HCT116 (cell line): ENCODE measurements around the gene CAMKK1. TPM values are rescaled to one million over a fixed set of nuclear protein-coding genes. Genes with fewer than 3 reads are reported as not detected.

Experiments
- ATAC-seq: fragments of 200-7000 bp; cut with Tn5 transposase; 2 replicates; pipeline ENCODE4 v1.9.1; 2020; ENCODE audit warnings: mild to moderate bottlenecking, moderate library complexity
- BruUV-seq: library from RNA; stranded (reverse); fragments of 400-500 nt; replicated peaks from 2 replicates; lab custom pipeline; 2021; lab: Mats Ljungman, UMichigan
- CTCF ChIA-PET: fragments of 300-600 bp; sonication (Branson Sonifier 250); formaldehyde crosslinking; loops from one replicate; lab custom pipeline; 2021; ENCODE audit warnings: antibody characterized with exemption; lab: Charles Lee
- POLR2A ChIA-PET: fragments of 300-600, 350-600 bp; sonication (Branson Sonifier 250); formaldehyde crosslinking; loops from one replicate; lab custom pipeline; 2021; ENCODE audit warnings: antibody characterized with exemption; lab: Charles Lee
- RAD21 ChIA-PET, 2 experiments: fragments of 300-600 bp; sonication (Branson Sonifier 250); formaldehyde crosslinking; loops; one replicate each; lab custom pipeline; 2023; ENCODE audit warnings: low total read pairs in 2 of 2; ENCODE audit not compliant: uncharacterized antibody in 2 of 2, unreplicated experiment in 2 of 2, low non-redundant PET in 1 of 2; lab: Charles Lee
- DNase-seq: peaks from one replicate; pipeline ENCODE4 v3.0.0-alpha.2; 2010; ENCODE audit warnings: low read depth, low spot score
- H2AFZ ChIP-seq: fragments of 200-600 bp; shearing (Covaris generic), sonication (generic); 2 replicates; pipeline ENCODE4 v1.6.1; 2017; ENCODE audit warnings: low read depth, mixed run types, mixed read lengths, antibody characterized with exemption, low read length; ENCODE audit not compliant: poor library complexity, severe bottlenecking
- H3K27ac ChIP-seq: 2 replicates; pipeline ENCODE4 v1.5.1; 2012; ENCODE audit warnings: low read depth, low read length
- H3K27me3 ChIP-seq: fragments of 200-600 bp; sonication (generic); 2 replicates; pipeline ENCODE4 v1.6.1; 2016; ENCODE audit warnings: mixed run types, low read length, mixed read lengths; ENCODE audit not compliant: insufficient read depth
- H3K36me3 ChIP-seq, 2 experiments: fragments of 200-500 bp in 1 of 2; fragments of 200-600 bp in 1 of 2; sonication (Bioruptor generic) in 1 of 2; sonication (generic) in 1 of 2; 2 replicates each; pipeline versions ENCODE4 v1.5.1 to v1.6.1; 2014 to 2016; ENCODE audit warnings: low read length in 2 of 2, inconsistent platforms in 1 of 2, mixed read lengths in 1 of 2, mixed run types in 1 of 2; ENCODE audit not compliant: insufficient read depth in 2 of 2, control insufficient read depth in 1 of 2
- H3K4me1 ChIP-seq, 2 experiments: fragments of 200-600 bp in 1 of 2; sonication (generic) in 1 of 2; 2 replicates each; pipeline versions ENCODE4 v1.5.1 to v1.6.1; 2012 to 2017; ENCODE audit warnings: low read length in 2 of 2, inconsistent platforms in 1 of 2, mild to moderate bottlenecking in 1 of 2, mixed read lengths in 1 of 2, mixed run types in 1 of 2, moderate library complexity in 1 of 2; ENCODE audit not compliant: insufficient read depth in 2 of 2, control insufficient read depth in 1 of 2
- H3K4me2 ChIP-seq: fragments of 200-600 bp; sonication (generic); 2 replicates; pipeline ENCODE4 v1.6.1; 2017; ENCODE audit warnings: mixed run types, low read length, mixed read lengths
- H3K4me3 ChIP-seq, 2 experiments: fragments of 200-600 bp in 1 of 2; sonication (generic) in 1 of 2; replicated peaks in 1 of 2; 2 replicates each; pipeline ENCODE4 v1.5.1; 2011 to 2016; ENCODE audit warnings: low read length in 2 of 2, control low read depth in 1 of 2, low read depth in 1 of 2, mild to moderate bottlenecking in 1 of 2, mixed read lengths in 1 of 2, mixed run types in 1 of 2
- H3K79me2 ChIP-seq: fragments of 200-600 bp; sonication (generic); 2 replicates; pipeline ENCODE4 v1.6.1; 2017; ENCODE audit warnings: mild to moderate bottlenecking, mixed run types, low read length, moderate library complexity, mixed read lengths; ENCODE audit not compliant: insufficient read depth
- H3K9ac ChIP-seq: fragments of 200-600 bp; sonication (generic); 2 replicates; pipeline ENCODE4 v1.6.1; 2016; ENCODE audit warnings: low read length, mixed read lengths
- H3K9me2 ChIP-seq: fragments of 200-600 bp; sonication (generic), shearing (Covaris generic); 2 replicates; pipeline ENCODE4 v1.6.1; 2017; ENCODE audit warnings: mixed run types, mild to moderate bottlenecking, moderate library complexity; ENCODE audit not compliant: insufficient read depth
- H3K9me3 ChIP-seq, 2 experiments: fragments of 200-500 bp in 1 of 2; fragments of 200-600 bp in 1 of 2; sonication (Bioruptor generic) in 1 of 2; sonication (generic) in 1 of 2; 2 replicates each; pipeline ENCODE4 v1.6.1; 2014 to 2017; ENCODE audit warnings: low read length in 2 of 2, mixed read lengths in 2 of 2, inconsistent platforms in 1 of 2, low read depth in 1 of 2, mild to moderate bottlenecking in 1 of 2, mixed run types in 1 of 2, moderate library complexity in 1 of 2; ENCODE audit not compliant: control insufficient read depth in 1 of 2, insufficient read depth in 1 of 2
- H4K20me1 ChIP-seq: fragments of 200-600 bp; sonication (generic), shearing (Covaris generic); 2 replicates; pipeline ENCODE4 v1.6.1; 2017; ENCODE audit warnings: mixed run types, mild to moderate bottlenecking, moderate library complexity; ENCODE audit not compliant: insufficient read depth
- EZH2phosphoT487 ChIP-seq: fragments of 200-600 bp; IDR thresholded peaks from 2 replicates; pipeline ENCODE4 v1.6.1; 2018; ENCODE audit warnings: antibody characterized with exemption, borderline replicate concordance
- MAX ChIP-seq: IDR thresholded peaks from 2 replicates; pipeline ENCODE4 v1.6.1; 2012
- REST ChIP-seq: IDR thresholded peaks from 2 replicates; pipeline ENCODE4 v1.6.1; 2012; ENCODE audit warnings: low read depth
- SIN3A ChIP-seq: IDR thresholded peaks from 2 replicates; pipeline ENCODE4 v1.6.1; 2012; ENCODE audit warnings: low read depth
- YY1 ChIP-seq: IDR thresholded peaks from 2 replicates; pipeline ENCODE4 v1.6.1; 2011; ENCODE audit warnings: low read length, low read depth, moderate library complexity, mild to moderate bottlenecking; ENCODE audit not compliant: insufficient replicate concordance; ENCODE audit errors: extremely low read depth
- ZBTB33 ChIP-seq: IDR thresholded peaks from 2 replicates; pipeline ENCODE4 v1.6.1; 2011; ENCODE audit warnings: mild to moderate bottlenecking, low read length, moderate library complexity; ENCODE audit not compliant: insufficient replicate concordance; ENCODE audit errors: extremely low read depth
- intact Hi-C: fragments of 100-400 bp; cut with micrococcal nuclease; formaldehyde crosslinking; loops from 2 replicates; pipeline ENCODE4 v1.10.0; 2022
- total RNA-seq: library from RNA; stranded (reverse); gene quantifications from one replicate; pipeline ENCODE4 v1.2.1, GENCODE V29; 2021; ENCODE audit not compliant: unreplicated experiment

The CAMKK1 gene
- total RNA-seq, 1 experiment from 2014 or later, result 10.6 TPM

DNA sequence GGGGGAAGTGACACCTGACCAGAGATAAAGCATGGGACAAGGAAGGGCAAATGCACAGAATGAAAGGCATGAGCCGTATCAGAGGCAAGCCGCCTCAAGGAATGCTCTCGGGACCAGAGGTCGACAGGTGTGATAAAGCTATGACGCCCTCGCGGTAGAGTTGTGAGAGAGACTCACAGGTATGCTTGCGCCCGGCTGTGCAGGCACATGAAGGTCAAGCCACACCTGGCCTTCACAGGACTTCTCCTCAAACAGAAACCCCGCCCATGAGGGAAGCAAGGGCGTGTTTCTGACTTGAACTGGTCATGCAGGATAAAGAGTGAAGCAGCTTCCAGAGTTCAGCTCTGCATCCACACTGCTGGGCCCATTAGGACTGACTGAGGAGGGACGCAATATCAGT is 54.6 kb downstream of the CAMKK1 start:
- intact Hi-C loops, result no loop called here
- Histone ChIP-seq H3K27me3 (no peaks in the 10 kb centered on the region), H2AFZ (no peak overlapping the region), H3K27ac (peak overlapping the region; percentile 27; the same call in 1 of the 2 replicates), H3K9me3 (no peaks in the 10 kb centered on the region), H3K9me2 (no peaks in the 10 kb centered on the region), H3K79me2 (peaks cover 71% of the 10 kb centered on the region), H3K9ac (peak overlapping the region; percentile 38), H3K4me2 (peak overlapping the region; percentile 62), H3K4me3 (no peak overlapping the region), H4K20me1 (peaks cover 9% of the 10 kb centered on the region; the same call in 1 of the 2 replicates), H3K4me1 (peaks cover 14 to 24% of the 10 kb centered on the region in 2 experiments), H3K36me3 (peaks cover 20 to 31% of the 10 kb centered on the region in 2 experiments; a peak in 3 of 4 replicates)
- ChIA-PET CTCF (interaction anchor here (1.7 kb wide), 1 partner anchor 8 kb away, joined by 7 read pairs; the partner anchor contains the start of gene NCBP3), RAD21 (interaction anchor here (0.7 to 1.3 kb wide), 3 partner anchors 100 to 101 kb away, joined by 3 to 4 read pairs (median 3); no protein-coding TSS in a partner anchor), POLR2A (interaction anchor here (0.6 kb wide), 1 partner anchor 8 kb away, joined by 3 read pairs; the partner anchor contains the start of gene NCBP3)
- DNase-seq, result peak; percentile 51
- TF ChIP-seq MAX (peak; percentile 47; the same call in 1 of the 2 replicates), REST (no peak), SIN3A (no peak)
- BruUV-seq, result no TSS peak
- peak; percentile 96 for ATAC-seq

DNA sequence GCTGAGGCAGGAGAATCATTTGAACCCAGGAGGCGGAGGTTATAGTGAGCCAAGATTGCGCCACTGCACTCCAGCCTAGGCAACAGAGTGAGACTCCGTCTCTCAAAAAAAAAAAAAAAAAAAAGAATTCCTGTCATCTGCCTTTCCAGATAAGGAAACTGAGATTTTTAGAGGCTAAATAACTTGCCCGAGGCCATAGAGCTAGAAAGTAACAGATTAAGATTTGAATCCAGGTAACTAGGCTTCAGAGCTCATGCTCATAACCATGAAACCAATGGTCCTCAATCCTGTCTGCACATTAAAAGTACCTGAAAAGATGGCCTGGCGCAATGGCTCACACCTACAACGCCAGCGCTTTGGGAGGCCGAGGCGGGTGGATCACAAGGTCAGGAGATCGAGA is 56.3 kb downstream of the CAMKK1 start:
- no peak for ATAC-seq
- Histone ChIP-seq H3K27me3 (no peaks in the 10 kb centered on the region), H3K9me2 (no peaks in the 10 kb centered on the region), H3K4me1 (peaks cover 14 to 24% of the 10 kb centered on the region in 2 experiments), H2AFZ (no peak overlapping the region), H3K27ac (no peak overlapping the region), H3K79me2 (peaks cover 62% of the 10 kb centered on the region), H3K9ac (no peak overlapping the region), H3K4me2 (no peak overlapping the region), H3K9me3 (no peaks in the 10 kb centered on the region), H3K36me3 (peaks cover 12 to 20% of the 10 kb centered on the region in 2 experiments; a peak in 3 of 4 replicates), H3K4me3 (no peak overlapping the region), H4K20me1 (peaks cover 9% of the 10 kb centered on the region; the same call in 1 of the 2 replicates)
- no peak for DNase-seq
- CTCF ChIA-PET, result interaction anchor here (0.6 kb wide), 1 partner anchor 447 kb away, joined by 3 read pairs; no protein-coding TSS in a partner anchor
- intact Hi-C loops, result no loop called here
- RAD21 ChIA-PET, result no interaction called here
- BruUV-seq, result no TSS peak
- POLR2A ChIA-PET, result no interaction called here
- TF ChIP-seq MAX (no peak), ZBTB33 (no peak), REST (no peak), EZH2phosphoT487 (no peak), YY1 (no peak), SIN3A (no peak)
